Vagina (tissue), 2 donors: Measurements from ENCODE around the gene GNG3. TPM values are rescaled to one million over a fixed set of nuclear protein-coding genes. Genes with fewer than 3 reads are reported as not detected.
"Not testable (repeated sequence)": the region's sequence is repeated elsewhere in the genome, so short reads cannot be mapped to it uniquely, and the experiment has no call there.

Source experiments
- DNase-seq, 2 donors: peaks; one replicate each; pipeline ENCODE4 v3.0.0-alpha.2; 2017; ENCODE audit errors: extremely low spot score in 2 of 2
- H3K27ac ChIP-seq: fragments of 200-600 bp; sonication (generic); one replicate; pipeline ENCODE4 v1.5.1; 2019
- H3K27me3 ChIP-seq: fragments of 200-600 bp; sonication (generic); one replicate; pipeline ENCODE4 v1.5.1; 2019
- H3K36me3 ChIP-seq, 2 donors: fragments of 200-600 bp; sonication (generic); one replicate each; pipeline ENCODE4 v1.5.1; 2017 to 2019
- H3K4me1 ChIP-seq: fragments of 200-600 bp; sonication (generic); one replicate; pipeline ENCODE4 v1.5.1; 2019
- H3K4me3 ChIP-seq, 2 donors: fragments of 200-600 bp; sonication (generic); 1 replicate in 1 of 2; 2 replicates in 1 of 2; pipeline ENCODE4 v1.5.1; 2016 to 2019
- H3K9me3 ChIP-seq: fragments of 200-600 bp; sonication (generic); one replicate; pipeline ENCODE4 v1.5.1; 2019
- CTCF ChIP-seq, 3 experiments: fragments of 450-650 bp in 2 of 3; fragments of 200-600 bp in 1 of 3; sonication (generic) in 1 of 3; IDR thresholded peaks; one replicate each; pipeline ENCODE4 v1.5.1; 2017 to 2019; ENCODE audit warnings: antibody characterized with exemption in 3 of 3, mild to moderate bottlenecking in 2 of 3, moderate library complexity in 2 of 3
- POLR2A ChIP-seq, 2 donors: fragments of 450-650 bp; IDR thresholded peaks; one replicate each; pipeline ENCODE4 v1.6.1; 2017; ENCODE audit warnings: antibody characterized with exemption in 2 of 2, mild to moderate bottlenecking in 2 of 2, moderate library complexity in 2 of 2
- POLR2AphosphoS5 ChIP-seq, 2 donors: sonication (generic); formaldehyde crosslinking; IDR thresholded peaks; one replicate each; pipeline ENCODE4 v1.9.0; 2017; ENCODE audit warnings: antibody characterized with exemption in 2 of 2, mild to moderate bottlenecking in 2 of 2, low read depth in 1 of 2; ENCODE audit not compliant: insufficient read depth in 1 of 2
- intact Hi-C: fragments of 100-400 bp; cut with DNase I; formaldehyde crosslinking; loops from one replicate; pipeline ENCODE4 v1.15.1; 2023
- total RNA-seq: library from RNA; depleted of rRNA; stranded (reverse); fragments of >200 nt; gene quantifications from one replicate; pipeline ENCODE4 v1.2.3, GENCODE V29; 2016

GNG3 gene
- total RNA-seq, 1 donor from 2014 or later, result 2.5 TPM

- Histone ChIP-seq H3K27me3 (no peaks in the 10 kb centered on the region), H3K9me3 (no peaks in the 10 kb centered on the region), H3K4me3 (peak within 1 kb of the TSS; percentile 71 to 90), H3K27ac (peak within 1 kb of the TSS; percentile 93), H3K36me3 (peaks cover 0 to 16% of the 10 kb centered on the region in 2 donors), H3K4me1 (peaks cover 57% of the 10 kb centered on the region)
- intact Hi-C loops, result loop anchor here (5.0 kb wide), 1 partner anchor 44 kb away; the partner anchor contains the start of gene TAF6L
- DNase-seq, result peak in 1 of 2 donors; percentile 96
- TF ChIP-seq POLR2A (IDR thresholded peaks at IDR 0.05) (peak in 1 of 2 donors; percentile 77), CTCF (IDR thresholded peaks at IDR 0.05) (peak in 1 of 3 experiments; percentile 2), POLR2AphosphoS5 (IDR thresholded peaks at IDR 0.05; ENCODE audit: insufficient read depth in 1 of 2, low read depth in 1 of 2) (peak; percentile 74 to 79)
Measured at GRCh38 chr11:62728171-62728988, 20.9 kb downstream of the GNG3 start, which contains the start of gene TTC9C. TSS of gene TTC9C (plus strand) at chr11:62728486. CDS start at chr11:62728849, 363 bp downstream.

- intact Hi-C loops, H3K27ac ChIP-seq, DNase-seq, H3K27me3 ChIP-seq, H3K9me3 ChIP-seq: not testable (repeated sequence)
- peaks cover 42% of the 10 kb centered on the region for H3K4me1 ChIP-seq
- peaks cover 0 to 26% of the 10 kb centered on the region in 2 donors for H3K36me3 ChIP-seq
- H3K4me3 ChIP-seq, result peak overlapping the region in 1 of 2 donors; percentile 71
Measured at GRCh38 chr11:62730076-62730475, 22.6 kb downstream of the GNG3 start.

- peaks cover 0 to 47% of the 10 kb centered on the region in 2 donors for H3K36me3 ChIP-seq
- H3K27me3 ChIP-seq, result no peaks in the 10 kb centered on the region
- TF ChIP-seq POLR2A (IDR thresholded peaks at IDR 0.05) (no peak), POLR2AphosphoS5 (IDR thresholded peaks at IDR 0.05; ENCODE audit: insufficient read depth in 1 of 2, low read depth in 1 of 2) (no peak), CTCF (IDR thresholded peaks at IDR 0.05) (no peak)
- H3K27ac ChIP-seq, result no peak overlapping the region
- peaks cover 29% of the 10 kb centered on the region for H3K4me1 ChIP-seq
- H3K9me3 ChIP-seq, result no peaks in the 10 kb centered on the region
- intact Hi-C loops, result no loop called here
- no peak for DNase-seq
- no peak overlapping the region for H3K4me3 ChIP-seq
Measured at GRCh38 chr11:62732830-62733229, 25.4 kb downstream of the GNG3 start.

- intact Hi-C loops, result no loop called here
- no peaks in the 10 kb centered on the region for H3K9me3 ChIP-seq
- no peaks in the 10 kb centered on the region for H3K27me3 ChIP-seq
- H3K4me3 ChIP-seq, result no peak overlapping the region
- TF ChIP-seq CTCF (IDR thresholded peaks at IDR 0.05) (no peak), POLR2AphosphoS5 (IDR thresholded peaks at IDR 0.05; ENCODE audit: insufficient read depth in 1 of 2, low read depth in 1 of 2) (no peak), POLR2A (IDR thresholded peaks at IDR 0.05) (no peak)
- DNase-seq, result no peak
- peaks cover 6% of the 10 kb centered on the region for H3K4me1 ChIP-seq
- H3K27ac ChIP-seq, result no peak overlapping the region
- peaks cover 0 to 71% of the 10 kb centered on the region in 2 donors for H3K36me3 ChIP-seq
Measured at GRCh38 chr11:62737196-62737595, 29.7 kb downstream of the GNG3 start.

GRCh38 chr11:62747475-62748160 lies 40.1 kb downstream of the GNG3 start:
- DNase-seq, result no peak
- H3K9me3 ChIP-seq, result no peaks in the 10 kb centered on the region
- peaks cover 3% of the 10 kb centered on the region for H3K4me1 ChIP-seq
- intact Hi-C loops, result no loop called here
- H3K4me3 ChIP-seq, result no peak overlapping the region
- H3K36me3 ChIP-seq, result peaks cover 0 to 8% of the 10 kb centered on the region in 2 donors
- TF ChIP-seq POLR2A (IDR thresholded peaks at IDR 0.05), result no peak
- TF ChIP-seq CTCF (IDR thresholded peaks at IDR 0.05), result no peak
- TF ChIP-seq POLR2AphosphoS5 (IDR thresholded peaks at IDR 0.05; ENCODE audit: insufficient read depth in 1 of 2, low read depth in 1 of 2), result no peak
- no peaks in the 10 kb centered on the region for H3K27me3 ChIP-seq
- H3K27ac ChIP-seq, result no peak overlapping the region

- H3K27ac ChIP-seq, intact Hi-C loops, H3K27me3 ChIP-seq, H3K9me3 ChIP-seq, H3K4me3 ChIP-seq, DNase-seq: not testable (repeated sequence)
- peaks cover 0 to 11% of the 10 kb centered on the region in 2 donors for H3K36me3 ChIP-seq
- peaks cover 19% of the 10 kb centered on the region for H3K4me1 ChIP-seq
Measured at GRCh38 chr11:62749931-62750330, 42.5 kb downstream of the GNG3 start.
